Measurements from ENCODE around the gene DDX27. TPM values are rescaled to one million over a fixed set of nuclear protein-coding genes. Genes with fewer than 3 reads are reported as not detected.
"Not testable (repeated sequence)": the region's sequence is repeated elsewhere in the genome, so short reads cannot be mapped to it uniquely, and the experiment has no call there.

DDX27 gene
- total RNA-seq, 1 donor from 2014 or later = 27.8 TPM

DNA sequence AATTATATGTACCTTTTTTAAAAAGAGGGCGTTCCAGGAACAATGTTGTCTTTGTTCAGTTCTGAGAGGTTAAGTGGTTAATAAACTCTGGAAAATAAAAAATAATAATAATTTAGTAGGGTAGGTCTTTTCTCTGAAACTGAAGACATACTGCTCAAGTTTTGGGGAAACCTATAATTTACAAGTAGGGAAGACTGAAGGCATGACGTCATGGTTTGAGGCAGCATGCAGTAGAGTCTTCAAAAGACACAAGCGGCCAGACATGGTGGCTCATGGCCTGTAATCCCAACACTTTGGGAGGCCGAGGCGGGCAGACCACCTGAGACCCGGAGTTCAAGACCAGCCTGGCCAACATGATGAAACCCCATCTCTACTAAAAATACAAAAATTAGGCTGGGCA is 45.0 kb upstream of the DDX27 start:
- TF ChIP-seq, protein P1, sequence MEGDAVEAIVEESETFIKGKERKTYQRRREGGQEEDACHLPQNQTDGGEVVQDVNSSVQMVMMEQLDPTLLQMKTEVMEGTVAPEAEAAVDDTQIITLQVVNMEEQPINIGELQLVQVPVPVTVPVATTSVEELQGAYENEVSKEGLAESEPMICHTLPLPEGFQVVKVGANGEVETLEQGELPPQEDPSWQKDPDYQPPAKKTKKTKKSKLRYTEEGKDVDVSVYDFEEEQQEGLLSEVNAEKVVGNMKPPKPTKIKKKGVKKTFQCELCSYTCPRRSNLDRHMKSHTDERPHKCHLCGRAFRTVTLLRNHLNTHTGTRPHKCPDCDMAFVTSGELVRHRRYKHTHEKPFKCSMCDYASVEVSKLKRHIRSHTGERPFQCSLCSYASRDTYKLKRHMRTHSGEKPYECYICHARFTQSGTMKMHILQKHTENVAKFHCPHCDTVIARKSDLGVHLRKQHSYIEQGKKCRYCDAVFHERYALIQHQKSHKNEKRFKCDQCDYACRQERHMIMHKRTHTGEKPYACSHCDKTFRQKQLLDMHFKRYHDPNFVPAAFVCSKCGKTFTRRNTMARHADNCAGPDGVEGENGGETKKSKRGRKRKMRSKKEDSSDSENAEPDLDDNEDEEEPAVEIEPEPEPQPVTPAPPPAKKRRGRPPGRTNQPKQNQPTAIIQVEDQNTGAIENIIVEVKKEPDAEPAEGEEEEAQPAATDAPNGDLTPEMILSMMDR (IDR thresholded peaks at IDR 0.05) = no peak
- Histone ChIP-seq H3K36me3 (peaks cover 34% of the 10 kb centered on the region), H3K27ac (no peak overlapping the region), H3K4me1 (peaks cover 17% of the 10 kb centered on the region), H3K9me3 (no peaks in the 10 kb centered on the region), H3K4me3 (no peak overlapping the region), H3K27me3 (ENCODE audit: low read depth) (no peaks in the 10 kb centered on the region)
- intact Hi-C loops (cut with DNase I) = no loop called here
- DNase-seq = no peak
- no peak for ATAC-seq

DNA sequence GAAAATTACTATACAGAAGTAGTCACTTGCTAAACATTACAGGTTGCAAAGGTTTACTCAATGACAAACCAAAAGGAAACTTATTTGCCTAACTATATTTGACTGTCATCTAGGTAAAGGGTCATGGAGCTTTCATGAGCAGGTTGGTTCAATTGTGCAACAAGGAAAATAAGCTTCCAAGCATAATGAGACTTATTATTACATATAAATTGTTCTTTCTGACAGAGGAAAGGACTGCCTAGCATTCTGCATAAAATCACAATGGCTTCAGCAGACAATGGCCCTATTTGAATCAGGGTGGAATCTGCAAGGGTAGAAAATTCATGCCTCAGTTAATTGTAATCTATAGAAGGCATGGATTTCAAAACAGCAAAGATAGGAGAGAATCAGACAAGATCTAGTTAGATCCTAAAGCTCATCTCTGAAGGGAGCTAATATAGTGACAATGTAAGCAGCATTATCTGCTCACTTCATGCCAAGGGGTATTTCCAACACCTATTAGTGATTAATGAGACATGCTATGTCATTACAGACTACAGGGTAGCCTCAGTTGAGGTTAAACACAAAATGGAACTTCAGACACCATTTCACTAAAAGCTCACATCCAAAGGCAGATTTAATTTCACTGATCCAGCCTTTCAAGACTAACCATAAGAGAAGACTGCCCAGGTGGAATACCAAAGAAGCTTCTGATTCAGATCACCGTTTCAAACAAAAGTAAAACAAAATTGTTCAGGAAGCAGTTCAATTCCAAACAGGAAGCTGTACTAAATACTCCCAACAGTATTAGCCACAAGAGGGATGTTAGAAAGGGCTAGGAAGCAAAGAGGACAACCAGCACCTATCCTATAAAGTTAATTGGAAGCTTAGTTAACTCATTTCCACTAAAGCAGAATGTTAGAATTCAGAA is 39.6 kb upstream of the DDX27 start:
- Histone ChIP-seq H3K4me3 (no peak overlapping the region), H3K4me1 (peaks cover 39% of the 10 kb centered on the region), H3K36me3 (peaks cover 17% of the 10 kb centered on the region), H3K27me3 (ENCODE audit: low read depth) (no peaks in the 10 kb centered on the region), H3K27ac (no peak overlapping the region), H3K9me3 (no peaks in the 10 kb centered on the region)
- peak in 1 of 2 donors; percentile 69 for ATAC-seq
- no peak for DNase-seq
- intact Hi-C loops (cut with DNase I) = no loop called here
- TF ChIP-seq, protein P1 (IDR thresholded peaks at IDR 0.05) = no peak

DNA sequence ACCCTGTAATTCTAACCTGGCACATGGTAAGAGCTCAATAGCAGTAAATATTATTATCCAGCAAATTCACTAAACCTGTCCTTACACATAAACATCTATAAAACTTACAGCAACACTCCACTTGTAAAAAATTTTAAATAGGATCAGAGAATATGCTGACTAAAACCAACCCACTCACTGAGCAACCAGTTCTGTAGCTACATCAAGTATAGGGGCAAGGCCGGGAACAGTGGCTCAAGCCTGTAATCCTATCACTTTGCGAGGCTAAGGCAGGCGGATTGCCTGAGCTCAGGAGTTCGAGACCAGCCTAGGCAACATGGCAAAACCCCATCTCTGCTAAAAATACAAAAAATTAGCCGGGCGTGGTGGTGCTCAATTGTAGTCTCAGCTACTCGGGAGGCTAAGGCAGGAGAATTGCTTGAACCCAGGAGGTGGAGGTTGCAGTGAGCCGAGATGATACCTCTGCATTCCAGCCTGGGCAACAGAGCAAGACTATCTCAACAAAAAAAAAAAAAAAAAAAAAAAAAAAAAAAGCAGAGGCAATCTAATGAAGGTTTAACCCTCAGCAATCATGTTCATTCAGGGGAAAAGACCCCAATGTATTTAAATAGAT is 37.8 kb upstream of the DDX27 start:
- no peak overlapping the region for H3K27ac ChIP-seq
- peaks cover 57% of the 10 kb centered on the region for H3K4me1 ChIP-seq
- TF ChIP-seq, protein P1 (IDR thresholded peaks at IDR 0.05) = no peak
- no peaks in the 10 kb centered on the region for H3K27me3 ChIP-seq (ENCODE audit: low read depth)
- ATAC-seq (no peak), DNase-seq (no peak)
- intact Hi-C loops (cut with DNase I) = no loop called here
- no peak overlapping the region for H3K4me3 ChIP-seq
- no peaks in the 10 kb centered on the region for H3K9me3 ChIP-seq
- H3K36me3 ChIP-seq = peaks cover 19% of the 10 kb centered on the region

DNA sequence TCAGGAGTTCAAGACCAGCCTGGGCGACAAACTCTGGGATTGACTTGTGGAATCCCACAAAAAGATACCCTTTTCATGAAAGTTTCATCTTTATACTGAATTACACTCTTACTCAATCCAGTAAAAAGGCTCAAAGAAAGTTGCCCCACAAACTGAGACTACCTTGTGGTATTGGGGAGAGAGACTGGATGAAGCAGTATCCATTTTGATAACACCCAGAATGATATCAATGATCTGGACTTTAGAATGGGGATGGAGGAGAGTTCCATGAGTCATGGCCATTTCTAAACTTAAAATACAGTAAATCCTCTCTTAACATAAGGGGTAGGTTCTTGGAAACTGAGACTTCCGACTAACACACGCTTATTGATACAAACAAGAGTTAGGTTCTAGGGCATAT is 35.8 kb upstream of the DDX27 start:
- H3K4me3 ChIP-seq = no peak overlapping the region
- H3K36me3 ChIP-seq = peaks cover 7% of the 10 kb centered on the region
- DNase-seq (no peak), ATAC-seq (no peak)
- no peak overlapping the region for H3K27ac ChIP-seq
- no peaks in the 10 kb centered on the region for H3K9me3 ChIP-seq
- TF ChIP-seq, protein P1 (IDR thresholded peaks at IDR 0.05) = no peak
- intact Hi-C loops (cut with DNase I) = no loop called here
- no peaks in the 10 kb centered on the region for H3K27me3 ChIP-seq (ENCODE audit: low read depth)
- peaks cover 61% of the 10 kb centered on the region for H3K4me1 ChIP-seq

DNA sequence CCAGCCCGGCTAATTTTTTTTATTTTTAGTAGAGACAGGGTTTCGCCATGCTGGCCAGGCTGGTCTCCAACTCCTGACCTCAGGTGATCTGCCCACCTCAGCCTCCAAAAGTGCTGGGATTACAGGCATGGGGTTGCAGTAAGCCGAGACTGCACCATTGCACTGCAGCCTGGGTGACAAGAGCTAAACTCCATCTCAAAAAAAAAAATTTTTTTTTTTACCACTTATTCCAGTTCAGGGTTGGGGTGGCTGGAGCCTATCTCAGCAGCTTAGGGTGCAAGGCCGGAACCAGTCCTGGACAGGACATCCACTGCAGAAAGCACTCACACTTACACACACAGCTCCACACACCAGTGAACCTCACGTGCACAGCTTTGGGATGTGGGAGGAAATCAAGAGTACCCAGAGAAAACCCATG is 35.1 kb upstream of the DDX27 start:
- ATAC-seq; H3K27me3 ChIP-seq (ENCODE audit: low read depth); H3K27ac ChIP-seq; H3K9me3 ChIP-seq; H3K36me3 ChIP-seq; DNase-seq; H3K4me3 ChIP-seq; intact Hi-C loops (cut with DNase I): not testable (repeated sequence)
- peaks cover 64% of the 10 kb centered on the region for H3K4me1 ChIP-seq

DNA sequence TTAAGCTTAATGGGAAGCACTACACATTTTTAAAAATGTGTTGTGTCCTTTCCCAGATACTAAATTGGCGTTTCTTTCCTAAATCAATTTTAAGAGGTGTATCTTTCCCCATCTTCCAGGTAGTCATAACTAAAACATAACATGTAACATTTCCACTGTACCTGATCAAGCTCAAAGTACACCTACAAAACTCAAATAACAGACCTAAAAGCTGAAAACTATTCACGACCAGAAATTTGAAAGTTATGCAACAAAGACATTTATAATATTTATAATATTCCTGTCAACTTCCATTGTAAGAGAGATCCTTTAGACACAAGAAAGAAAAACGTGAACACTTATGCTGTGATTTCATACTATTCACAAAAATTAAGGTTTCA is 34.5 kb upstream of the DDX27 start:
- TF ChIP-seq, protein P1 (IDR thresholded peaks at IDR 0.05) = no peak
- ATAC-seq (no peak), DNase-seq (no peak)
- H3K27ac ChIP-seq = no peak overlapping the region
- peaks cover 6% of the 10 kb centered on the region for H3K36me3 ChIP-seq
- intact Hi-C loops (cut with DNase I) = no loop called here
- no peaks in the 10 kb centered on the region for H3K9me3 ChIP-seq
- no peaks in the 10 kb centered on the region for H3K27me3 ChIP-seq (ENCODE audit: low read depth)
- H3K4me3 ChIP-seq = no peak overlapping the region
- H3K4me1 ChIP-seq = peaks cover 58% of the 10 kb centered on the region

All from lower lobe of right lung (tissue), 2 donors.